Left lung (tissue), 10 donors: Measurements from ENCODE around the gene RNF43. TPM values are rescaled to one million over a fixed set of nuclear protein-coding genes. Genes with fewer than 3 reads are reported as not detected.

Experiments used
- ATAC-seq: fragments of 200-7000 bp; cut with Tn5 transposase; one replicate; pipeline ENCODE4 v1.9.1; 2020; ENCODE audit warnings: moderate library complexity
- DNase-seq, 4 donors: peaks; one replicate each; pipeline ENCODE4 v3.0.0-alpha.2; 2013 to 2020
- H3K27ac ChIP-seq, 2 donors: fragments of 200-600 bp; sonication (generic) in 1 of 2; one replicate each; pipeline versions ENCODE4 v1.5.0 to v1.8.0; 2020 to 2021
- H3K27me3 ChIP-seq, 2 donors: fragments of 200-600 bp; sonication (generic) in 1 of 2; one replicate each; pipeline versions ENCODE4 v1.5.0 to v1.8.0; 2020 to 2021
- H3K36me3 ChIP-seq, 2 donors: fragments of 200-600 bp; sonication (generic) in 1 of 2; one replicate each; pipeline versions ENCODE4 v1.5.0 to v1.8.0; 2020 to 2021
- H3K4me1 ChIP-seq, 2 donors: fragments of 200-600 bp; one replicate each; pipeline ENCODE4 v1.8.0; 2021
- H3K4me3 ChIP-seq, 2 donors: fragments of 200-600 bp; sonication (generic) in 1 of 2; one replicate each; pipeline versions ENCODE4 v1.5.0 to v1.8.0; 2020 to 2021; ENCODE audit warnings: mild to moderate bottlenecking in 1 of 2
- H3K9me3 ChIP-seq, 2 donors: fragments of 200-600 bp; sonication (generic) in 1 of 2; one replicate each; pipeline versions ENCODE4 v1.5.0 to v1.8.0; 2020 to 2021
- intact Hi-C, 2 donors: fragments of 100-400 bp; cut with DNase I; formaldehyde crosslinking; loops; one replicate each; pipeline versions ENCODE4 v1.11.2 to v1.14.2; 2022
- polyA plus RNA-seq, 6 donors: library from polyadenylated mRNA; unstranded; fragments of 120-200 nt; gene quantifications; one replicate each; pipeline ENCODE4 v1.2.1, GENCODE V29; 2013; ENCODE audit not compliant: insufficient read length in 6 of 6
- total RNA-seq, 2 donors: library from RNA; stranded (reverse); fragmentation: NEBNext Ultra II Directional; extraction: Animal tissue kit (Norgen Biotek cat#: 25700); gene quantifications; one replicate each; pipeline ENCODE4 v1.2.1, GENCODE V29; 2021
- TF ChIP-seq, protein P1 (sequence below), 2 donors: fragments of 200-600 bp; sonication (generic) in 1 of 2; IDR thresholded peaks; one replicate each; pipeline versions ENCODE4 v1.5.0 to v1.8.0; 2021; ENCODE audit warnings: antibody characterized with exemption in 2 of 2
- donor health status: DM: no; HTN: yes; CAD: no.
- donor health status: DM: no; HTN: no; CAD: no.

Gene RNF43
- total and polyA plus RNA-seq, 8 donors, result 6.8 to 55.8 (median 36.0) TPM

DNA sequence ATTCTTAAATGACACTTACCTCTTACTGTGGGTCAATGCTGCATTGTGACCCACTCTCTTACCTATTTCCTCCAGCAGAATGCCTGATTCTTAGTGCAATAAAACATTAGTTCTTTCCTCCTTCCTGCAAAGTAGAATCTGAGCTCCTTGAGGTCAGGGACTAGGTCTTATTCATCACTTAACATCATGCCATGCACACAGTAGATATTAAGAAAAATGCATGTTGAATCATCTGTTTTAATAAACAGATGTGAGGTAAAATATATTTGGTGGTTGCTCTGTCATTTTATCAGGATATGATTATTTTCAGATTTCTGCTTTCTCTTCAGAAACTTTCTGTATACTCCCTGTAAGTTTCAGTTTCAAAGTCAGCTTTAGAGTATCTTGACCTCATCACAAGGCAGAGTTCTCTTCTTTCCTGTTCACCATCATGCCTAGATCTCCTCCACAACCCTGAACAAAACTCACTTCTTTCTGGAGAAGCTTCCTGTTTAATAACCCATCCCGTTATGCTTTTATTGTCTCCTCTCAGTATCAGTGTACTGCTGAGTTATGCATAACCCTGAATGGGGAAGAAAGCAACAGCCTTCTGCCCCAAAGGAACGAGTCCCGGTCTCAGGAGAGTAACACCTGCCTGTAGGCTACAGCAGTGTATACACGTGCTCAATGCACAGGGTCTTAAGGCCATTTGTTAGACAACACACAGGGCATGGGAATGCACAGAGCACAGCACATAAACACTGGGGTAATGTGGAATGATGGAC is 35.0 kb downstream of the RNF43 start:
- no peaks in the 10 kb centered on the region for H3K36me3 ChIP-seq
- ATAC-seq, result no peak
- H3K27me3 ChIP-seq, result no peaks in the 10 kb centered on the region
- no peak overlapping the region for H3K27ac ChIP-seq
- peaks cover 16 to 22% of the 10 kb centered on the region in 2 donors for H3K4me1 ChIP-seq
- no peaks in the 10 kb centered on the region for H3K9me3 ChIP-seq
- H3K4me3 ChIP-seq, result no peak overlapping the region
- TF ChIP-seq, protein P1, sequence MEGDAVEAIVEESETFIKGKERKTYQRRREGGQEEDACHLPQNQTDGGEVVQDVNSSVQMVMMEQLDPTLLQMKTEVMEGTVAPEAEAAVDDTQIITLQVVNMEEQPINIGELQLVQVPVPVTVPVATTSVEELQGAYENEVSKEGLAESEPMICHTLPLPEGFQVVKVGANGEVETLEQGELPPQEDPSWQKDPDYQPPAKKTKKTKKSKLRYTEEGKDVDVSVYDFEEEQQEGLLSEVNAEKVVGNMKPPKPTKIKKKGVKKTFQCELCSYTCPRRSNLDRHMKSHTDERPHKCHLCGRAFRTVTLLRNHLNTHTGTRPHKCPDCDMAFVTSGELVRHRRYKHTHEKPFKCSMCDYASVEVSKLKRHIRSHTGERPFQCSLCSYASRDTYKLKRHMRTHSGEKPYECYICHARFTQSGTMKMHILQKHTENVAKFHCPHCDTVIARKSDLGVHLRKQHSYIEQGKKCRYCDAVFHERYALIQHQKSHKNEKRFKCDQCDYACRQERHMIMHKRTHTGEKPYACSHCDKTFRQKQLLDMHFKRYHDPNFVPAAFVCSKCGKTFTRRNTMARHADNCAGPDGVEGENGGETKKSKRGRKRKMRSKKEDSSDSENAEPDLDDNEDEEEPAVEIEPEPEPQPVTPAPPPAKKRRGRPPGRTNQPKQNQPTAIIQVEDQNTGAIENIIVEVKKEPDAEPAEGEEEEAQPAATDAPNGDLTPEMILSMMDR (IDR thresholded peaks at IDR 0.05), result no peak
- intact Hi-C loops, result no loop called here
- DNase-seq, result no peak

DNA sequence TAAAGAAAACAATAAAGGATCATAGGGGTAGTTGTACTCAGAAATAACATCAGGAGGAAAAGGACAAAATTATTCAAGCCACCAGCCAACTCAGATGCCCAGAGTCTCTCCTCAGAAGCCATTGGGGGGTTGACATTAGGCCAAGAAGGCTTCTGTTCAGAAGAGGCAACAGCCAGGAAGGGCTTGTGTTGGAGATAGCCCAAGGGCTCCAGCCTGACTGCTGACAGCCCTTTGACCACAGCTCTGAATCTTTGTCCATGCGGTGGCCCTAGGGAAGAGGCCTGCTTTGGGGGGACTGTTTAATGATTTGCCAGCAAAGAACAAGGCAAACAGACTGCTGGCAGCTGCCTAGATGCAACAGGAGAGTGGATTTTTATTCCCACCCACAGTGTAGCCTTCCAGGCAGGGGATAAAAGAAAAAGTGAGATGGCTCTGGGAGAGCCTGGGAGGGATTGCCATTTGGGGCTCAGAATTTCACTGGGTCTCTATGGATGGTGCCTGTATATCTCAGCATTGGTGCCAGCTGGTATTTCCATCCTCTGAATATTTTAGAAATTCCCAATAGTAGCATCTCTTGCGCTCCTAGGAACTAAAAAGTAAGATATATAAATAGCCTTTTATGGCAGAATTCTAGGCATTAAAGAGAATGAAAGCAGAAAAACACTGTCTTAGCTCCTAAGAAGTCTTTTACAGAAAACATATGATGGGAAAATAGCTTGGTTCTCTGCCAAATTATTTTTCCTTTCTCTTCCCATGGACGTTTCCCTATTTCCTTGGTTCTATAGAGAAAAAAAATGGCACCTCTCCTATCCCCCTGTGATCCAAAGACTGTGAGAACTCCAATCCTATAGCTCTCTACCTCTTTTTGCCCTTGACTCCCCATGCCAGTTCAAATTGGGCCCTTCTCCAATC is 36.0 kb downstream of the RNF43 start:
- H3K36me3 ChIP-seq, result no peaks in the 10 kb centered on the region
- peaks cover 16 to 26% of the 10 kb centered on the region in 2 donors for H3K4me1 ChIP-seq
- no peak overlapping the region for H3K4me3 ChIP-seq
- DNase-seq (peak in 1 of 4 donors; percentile 63), ATAC-seq (peak; percentile 36)
- peak overlapping the region in 1 of 2 donors; percentile 33 for H3K27ac ChIP-seq
- H3K27me3 ChIP-seq, result no peaks in the 10 kb centered on the region
- intact Hi-C loops, result no loop called here
- no peaks in the 10 kb centered on the region for H3K9me3 ChIP-seq
- TF ChIP-seq, protein P1 (IDR thresholded peaks at IDR 0.05), result no peak

DNA sequence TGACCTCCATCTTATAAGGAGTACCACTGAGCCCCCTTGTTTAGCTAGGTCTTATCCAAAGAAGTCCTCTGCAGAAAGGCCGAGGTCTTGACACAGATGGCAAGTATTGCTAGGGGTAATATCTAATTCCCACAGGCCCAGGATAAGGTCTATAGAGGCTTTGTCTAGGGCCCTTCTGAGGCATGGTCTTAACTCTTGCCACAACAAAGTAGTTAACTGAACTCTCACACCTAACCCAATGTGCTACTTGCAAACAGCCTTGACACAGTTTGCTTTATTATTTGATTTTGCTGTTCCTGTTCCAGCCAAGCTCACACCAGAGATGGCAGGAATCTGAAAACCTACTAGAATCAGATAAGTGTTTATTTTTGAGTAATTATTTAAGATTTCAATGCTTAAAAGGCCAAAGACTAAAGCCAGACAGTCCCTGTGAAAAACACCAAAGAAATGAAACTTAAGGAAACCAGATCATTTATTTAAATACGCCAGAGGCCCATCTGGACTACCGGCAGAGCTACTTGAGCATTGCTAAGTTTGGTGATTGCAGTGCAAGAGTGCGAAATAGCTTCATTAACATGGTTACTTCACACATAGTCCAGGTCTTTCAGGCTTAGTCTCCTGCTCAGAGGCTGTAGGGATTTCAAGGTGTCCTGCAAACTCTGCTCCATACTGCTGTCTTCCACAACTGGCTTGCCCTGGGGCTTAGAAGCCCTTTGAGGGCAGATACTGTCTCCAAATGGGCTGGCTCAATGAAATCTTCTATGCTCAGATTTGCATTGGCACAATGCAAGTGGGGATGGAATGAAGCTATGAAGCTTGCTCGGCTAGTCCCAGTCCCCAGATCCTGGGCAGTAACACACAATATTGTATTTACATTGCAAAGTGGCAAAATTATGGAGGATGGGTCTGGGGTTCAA is 36.9 kb downstream of the RNF43 start:
- no peak overlapping the region for H3K4me3 ChIP-seq
- H3K4me1 ChIP-seq, result peaks cover 16 to 26% of the 10 kb centered on the region in 2 donors
- H3K27me3 ChIP-seq, result no peaks in the 10 kb centered on the region
- H3K27ac ChIP-seq, result peak overlapping the region in 1 of 2 donors; percentile 33
- DNase-seq, result no peak
- no peaks in the 10 kb centered on the region for H3K36me3 ChIP-seq
- intact Hi-C loops, result no loop called here
- no peaks in the 10 kb centered on the region for H3K9me3 ChIP-seq
- TF ChIP-seq, protein P1 (IDR thresholded peaks at IDR 0.05), result no peak
- ATAC-seq, result peak; percentile 60

DNA sequence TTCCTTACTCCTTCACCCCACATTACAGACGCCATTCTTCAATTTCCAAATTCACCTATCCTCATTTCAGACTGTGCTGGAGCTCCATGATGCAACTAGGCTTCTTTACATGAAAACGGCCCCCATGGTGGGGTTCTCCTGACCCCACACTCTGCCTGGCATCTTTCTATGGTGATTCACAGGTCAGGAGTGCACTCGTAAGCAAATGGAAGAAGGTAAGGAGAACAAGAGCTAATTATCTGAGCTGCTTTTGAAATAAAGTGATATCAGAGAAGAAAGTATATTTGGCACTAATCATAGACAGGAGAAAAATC is 37.9 kb downstream of the RNF43 start:
- Histone ChIP-seq H3K9me3 (no peaks in the 10 kb centered on the region), H3K27ac (no peak overlapping the region), H3K36me3 (no peaks in the 10 kb centered on the region), H3K4me1 (peaks cover 16 to 22% of the 10 kb centered on the region in 2 donors), H3K27me3 (no peaks in the 10 kb centered on the region), H3K4me3 (no peak overlapping the region)
- DNase-seq (no peak), ATAC-seq (no peak)
- TF ChIP-seq, protein P1 (IDR thresholded peaks at IDR 0.05), result no peak
- intact Hi-C loops, result no loop called here
